ENCODE data around the gene EML4.

EML4 gene

GRCh38 chr2:42138163-42139015 lies 30.8 kb upstream of the EML4 start:
- no peak for DNase-seq (ENCODE audit: low read depth in 3 of 3)

- DNase-seq (ENCODE audit: low read depth in 3 of 3), result no peak
Observed at GRCh38 chr2:42139101-42139500, 30.1 kb upstream of the EML4 start.

- DNase-seq (ENCODE audit: low read depth in 3 of 3), result no peak
Observed at GRCh38 chr2:42140496-42140895, 28.7 kb upstream of the EML4 start.

DNA sequence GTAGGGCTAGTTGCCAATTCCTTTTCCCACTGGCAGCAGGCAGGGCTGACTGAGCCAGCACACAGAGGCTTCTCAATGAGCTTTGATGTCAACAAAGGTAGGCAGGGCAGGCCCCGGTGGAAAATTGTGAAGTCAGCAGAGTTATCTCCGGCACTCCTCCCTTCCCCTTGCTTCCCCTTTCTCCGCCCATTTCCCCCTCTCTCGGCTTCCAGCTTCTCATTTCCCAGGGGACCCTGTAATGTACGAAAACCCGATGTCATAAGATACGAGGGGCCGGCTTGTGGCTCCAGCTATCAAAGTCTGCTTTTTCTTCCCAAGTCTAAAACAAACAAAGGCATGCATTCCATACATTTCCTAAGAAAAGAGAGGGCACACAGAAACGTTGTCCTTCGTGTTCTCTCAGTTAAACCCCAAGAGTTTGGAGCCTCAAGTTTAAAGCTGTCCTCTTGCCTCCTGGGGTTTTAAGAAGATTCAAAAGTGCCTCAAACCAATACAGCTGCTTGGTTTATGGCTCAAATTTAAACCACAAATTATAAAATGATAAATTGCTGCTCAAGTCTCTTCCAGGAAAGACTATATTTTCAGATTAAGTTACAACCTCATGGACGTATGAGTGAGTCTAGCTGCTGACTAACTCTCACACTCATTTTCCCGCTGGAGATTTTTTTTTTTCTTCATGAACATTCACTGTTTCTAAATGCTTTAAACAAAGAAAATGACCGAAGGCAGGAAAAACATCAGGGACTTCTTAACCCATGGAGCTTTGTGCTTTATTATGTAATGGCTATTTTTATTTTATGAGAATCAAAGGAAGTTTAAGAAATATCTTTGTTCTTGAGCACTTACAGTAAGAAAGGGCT lies 27.2 kb upstream of the EML4 start:
- DNase-seq (ENCODE audit: low read depth in 3 of 3), result no peak

GRCh38 chr2:42142547-42143184 lies 26.5 kb upstream of the EML4 start:
- DNase-seq (ENCODE audit: low read depth in 3 of 3), result no peak

DNA sequence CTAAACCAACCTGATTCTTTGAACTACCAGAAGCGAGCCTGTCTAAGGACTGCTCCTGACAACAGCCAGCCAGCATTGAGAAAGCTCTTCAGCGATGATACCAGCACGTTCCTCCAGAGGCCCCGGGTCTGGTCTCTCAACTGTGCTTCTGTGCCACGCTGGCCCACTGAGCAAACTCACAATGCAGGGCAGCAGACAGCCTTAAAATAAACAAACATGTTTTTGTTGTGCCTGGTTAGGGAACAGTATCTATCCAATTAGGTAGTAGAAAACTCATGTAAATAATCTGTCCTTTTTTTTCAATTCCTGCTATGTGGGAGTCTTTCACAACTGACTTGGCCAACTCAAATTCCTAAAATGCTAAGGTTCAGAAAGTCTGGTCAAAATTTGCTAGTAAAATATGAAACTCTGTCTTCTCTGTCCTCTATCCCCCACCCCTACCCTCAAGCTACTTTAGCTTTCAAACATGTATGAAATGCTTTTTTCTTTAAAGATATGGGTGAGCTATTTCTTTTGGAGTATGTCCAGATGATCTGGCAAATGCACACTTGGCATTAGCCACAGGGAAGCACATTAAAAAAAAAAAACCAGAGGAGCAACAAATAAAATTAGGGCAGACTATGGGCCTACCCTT lies 21.4 kb upstream of the EML4 start:
- no peak for DNase-seq (ENCODE audit: low read depth in 3 of 3)

DNA sequence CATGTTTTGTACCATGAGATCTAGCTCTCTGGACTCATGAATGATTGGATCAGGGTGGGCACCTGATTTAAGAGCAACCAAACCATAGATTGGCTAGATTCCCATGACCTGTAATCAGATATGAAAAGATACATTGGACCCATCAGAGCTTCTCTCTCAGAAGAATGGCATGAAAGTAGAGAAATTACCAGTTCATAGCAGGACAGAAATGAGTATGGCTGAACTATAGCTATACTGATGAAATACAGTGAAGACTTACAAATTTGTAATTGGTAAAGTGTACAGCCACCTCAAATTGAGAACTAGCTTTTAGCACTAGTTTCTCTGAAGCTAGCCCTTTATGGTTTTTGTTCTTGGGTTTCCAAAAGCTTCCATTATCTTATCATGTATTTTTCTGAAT lies 19.0 kb upstream of the EML4 start:
- no peak for DNase-seq (ENCODE audit: low read depth in 3 of 3)

GRCh38 chr2:42153944-42154581 lies 15.1 kb upstream of the EML4 start:
- no peak for DNase-seq (ENCODE audit: low read depth in 3 of 3)

DNA sequence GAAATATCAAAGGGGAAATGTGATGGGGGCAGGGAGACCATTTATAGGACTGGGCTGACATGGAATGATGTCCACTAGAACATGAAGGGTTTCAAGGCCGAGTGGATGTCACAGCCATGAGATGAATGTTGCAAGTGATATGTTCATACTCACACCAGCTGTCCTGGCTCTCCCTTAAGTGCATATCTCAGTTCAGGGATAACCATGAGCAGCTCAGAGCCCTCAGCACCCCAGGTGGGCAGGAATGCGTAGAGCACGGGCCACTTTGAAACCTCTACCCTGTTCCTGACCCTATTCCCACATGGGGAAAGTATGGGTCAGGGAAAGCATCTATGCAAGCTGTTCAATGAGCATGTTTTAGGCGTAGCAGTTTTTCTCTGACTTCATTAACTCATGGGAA lies 12.4 kb upstream of the EML4 start:
- no peak for DNase-seq (ENCODE audit: low read depth in 3 of 3)

DNA sequence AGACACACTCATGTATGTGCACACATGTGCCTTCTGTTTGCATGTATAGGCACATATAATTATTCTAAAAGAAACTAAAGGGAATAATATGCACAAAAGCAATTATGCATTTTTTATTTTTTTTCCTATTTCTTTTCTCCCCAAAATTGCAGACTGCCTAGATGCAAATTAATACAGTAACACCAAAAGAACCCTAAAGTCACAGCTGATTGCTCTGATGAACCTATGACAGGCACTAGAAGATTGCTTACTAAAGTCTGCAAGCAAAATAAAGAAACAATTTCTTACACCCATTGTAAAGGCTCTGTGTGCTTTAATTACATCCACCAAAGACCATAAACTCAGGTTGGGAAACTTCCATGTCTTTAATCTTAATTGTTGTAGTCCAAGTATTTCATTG lies 7.7 kb upstream of the EML4 start:
- no peak for DNase-seq (ENCODE audit: low read depth in 3 of 3)

DNA sequence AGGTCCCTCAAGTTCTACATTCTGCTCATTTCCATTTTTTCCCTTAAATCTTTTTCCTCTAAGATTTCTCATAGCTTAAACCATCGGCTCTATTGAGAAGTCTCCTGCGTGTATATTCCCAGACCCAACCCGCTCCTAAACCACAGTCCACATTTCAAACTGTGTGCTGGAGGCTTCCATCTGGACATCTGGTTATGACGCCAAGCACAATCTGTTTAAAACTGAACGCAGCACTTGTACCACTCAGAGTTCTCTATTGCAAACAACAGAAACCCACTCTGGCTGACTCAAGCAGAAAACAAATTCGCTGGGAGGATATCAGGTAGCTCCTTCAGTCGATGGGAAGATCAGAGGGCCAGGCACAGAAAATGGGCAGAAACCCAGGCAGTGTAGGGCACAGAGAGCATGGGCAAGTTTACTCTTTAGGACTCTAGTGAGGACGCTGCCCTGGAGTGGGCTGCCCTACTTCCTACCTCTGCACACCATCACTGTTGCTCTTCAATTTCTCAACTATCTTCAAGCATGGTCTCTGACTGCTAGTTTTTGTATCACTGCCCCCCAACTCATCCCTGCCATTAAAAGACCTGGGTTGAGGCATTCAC lies 5.6 kb upstream of the EML4 start:
- DNase-seq (ENCODE audit: low read depth in 3 of 3), result no peak

- DNase-seq (ENCODE audit: low read depth in 3 of 3), result no peak
Observed at GRCh38 chr2:42164046-42164445, 5.1 kb upstream of the EML4 start.

GRCh38 chr2:42164971-42165370 lies 4.2 kb upstream of the EML4 start:
- no peak for DNase-seq (ENCODE audit: low read depth in 3 of 3)

DNA sequence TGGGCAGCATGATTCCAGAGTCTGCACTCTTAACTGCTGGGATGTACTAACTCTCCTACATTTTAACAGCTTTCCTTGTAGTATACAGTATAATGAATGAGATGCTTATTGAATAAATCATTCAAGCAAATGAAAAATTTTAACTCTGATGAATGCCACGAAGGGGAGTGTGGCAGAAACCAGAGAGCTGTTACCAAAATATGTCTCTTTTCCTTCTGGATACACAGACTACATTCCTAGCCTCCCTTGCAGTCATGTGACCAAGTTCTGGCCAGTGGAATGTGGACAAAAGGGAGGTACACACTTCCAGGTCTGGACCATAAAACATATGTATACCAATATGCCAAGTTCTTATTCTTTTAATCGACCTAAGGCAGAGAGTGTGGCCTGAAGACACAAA lies 1.7 kb upstream of the EML4 start:
- DNase-seq (ENCODE audit: low read depth in 3 of 3), result no peak

- no peak for DNase-seq (ENCODE audit: low read depth in 3 of 3)
Observed at GRCh38 chr2:42168459-42169099, 574 bp upstream of the EML4 start.

GRCh38 chr2:42169874-42170521 lies 845 bp downstream of the EML4 start:
- no peak for DNase-seq (ENCODE audit: low read depth in 3 of 3)

GRCh38 chr2:42170619-42171395 lies 1.7 kb downstream of the EML4 start:
- no peak for DNase-seq (ENCODE audit: low read depth in 3 of 3)

DNA sequence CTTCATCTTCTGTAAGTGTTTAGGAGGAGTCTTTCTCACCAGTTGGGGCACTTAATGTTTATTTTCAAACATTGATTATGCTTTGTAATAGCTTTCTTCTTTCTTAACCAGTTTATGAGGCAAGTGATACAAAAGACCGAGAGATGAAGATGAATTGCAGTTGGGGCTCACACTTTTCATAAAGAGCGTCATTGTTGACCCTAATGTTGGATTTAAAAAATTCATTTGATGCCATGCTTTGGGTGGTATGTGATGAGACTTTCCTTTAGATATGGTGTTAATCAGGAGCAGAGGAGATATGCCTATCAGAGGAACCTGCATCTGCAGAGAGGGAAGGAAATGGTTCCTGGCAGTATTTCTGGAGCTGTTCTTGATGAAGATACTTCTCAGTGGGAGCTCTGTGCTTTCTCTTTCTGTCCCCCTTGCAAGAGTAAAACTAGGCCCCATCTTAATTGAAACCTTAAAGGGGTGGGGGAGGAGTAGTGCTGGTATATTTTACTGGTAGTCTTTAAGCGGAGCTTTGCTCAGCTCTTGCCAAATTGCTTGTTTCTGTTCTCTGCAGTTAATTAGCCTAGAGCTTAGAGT lies 2.3 kb downstream of the EML4 start:
- no peak for DNase-seq (ENCODE audit: low read depth in 3 of 3)

DNA sequence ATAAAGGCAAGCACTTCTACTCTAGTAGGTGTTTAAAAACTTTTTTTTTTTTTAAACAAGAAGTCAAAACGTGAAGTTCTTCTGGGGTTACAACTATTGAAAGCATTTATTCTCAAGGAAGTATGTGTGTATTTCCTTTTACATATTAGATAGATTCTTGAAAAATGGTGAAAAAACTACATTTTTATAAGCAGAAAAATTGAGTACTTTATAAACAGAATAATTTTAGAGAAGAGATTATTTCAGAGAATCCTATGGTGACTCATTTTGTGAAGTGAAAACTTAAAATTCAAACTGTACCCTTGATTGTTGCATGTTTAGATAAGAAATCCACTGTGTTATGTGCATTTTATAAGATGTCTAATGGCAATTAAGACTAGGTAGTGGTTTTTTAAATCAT lies 2.9 kb downstream of the EML4 start:
- no peak for DNase-seq (ENCODE audit: low read depth in 3 of 3)

All from stimulated activated CD4-positive, alpha-beta T cell treated with anti-CD3 and anti-CD28 coated beads, TNF-alpha, amount 100 ng/mL, for 48 hours (primary cell).